ENCODE measurements around the gene EYA2.

GRCh38 chr20:46853926-46854325, 40.7 kb upstream of the EYA2 start:
- no peak for TF ChIP-seq CTCF (IDR thresholded peaks at IDR 0.05; ENCODE audit: low read depth, low read length)
- TF ChIP-seq MYC (IDR thresholded peaks at IDR 0.05; ENCODE audit: low read depth, low read length), result no peak
- no peak for TF ChIP-seq POLR2A (IDR thresholded peaks at IDR 0.05; ENCODE audit: extremely low read depth, insufficient read length)
- no peak for TF ChIP-seq MAX (IDR thresholded peaks at IDR 0.05; ENCODE audit: low read depth, low read length)

Measured in NB4 (cell line).